ENCODE measurements around the gene CDH13.

CDH13 gene

GRCh38 chr16:82629441-82630027 is 2.8 kb downstream of the CDH13 start:
- no peak overlapping the region for H2AFZ ChIP-seq (ENCODE audit: low read depth, low read length)
- H3K4me3 ChIP-seq (ENCODE audit: low read depth in 1 of 2, low read length in 2 of 2): no peak overlapping the region
- no peaks in the 10 kb centered on the region for H3K36me3 ChIP-seq (ENCODE audit: insufficient read depth, low read length)
- H3K4me1 ChIP-seq (ENCODE audit: insufficient read depth, low read length): no peaks in the 10 kb centered on the region
- H3K27me3 ChIP-seq (ENCODE audit: insufficient read depth, low read length, poor library complexity): peaks cover 7% of the 10 kb centered on the region
- no peak for DNase-seq
- no peaks in the 10 kb centered on the region; the same call in 1 of the 2 replicates for H4K20me1 ChIP-seq (ENCODE audit: insufficient read depth, low read length)
- no peak for ATAC-seq (ENCODE audit: insufficient read depth, low read depth)
- H3K9me3 ChIP-seq (ENCODE audit: insufficient read depth, low read length, severe bottlenecking): no peaks in the 10 kb centered on the region
- H3K4me2 ChIP-seq (ENCODE audit: insufficient read depth, low read length): no peak overlapping the region
- TF ChIP-seq CTCF (IDR thresholded peaks at IDR 0.05; ENCODE audit: borderline replicate concordance, extremely low read depth, low read length, poor library complexity, severe bottlenecking): no peak
- no peak overlapping the region for H3K9ac ChIP-seq (ENCODE audit: low read depth, low read length)
- no peak overlapping the region for H3K27ac ChIP-seq (ENCODE audit: low read length)
- no peaks in the 10 kb centered on the region for H3K79me2 ChIP-seq (ENCODE audit: insufficient read depth, low read length)

DNA sequence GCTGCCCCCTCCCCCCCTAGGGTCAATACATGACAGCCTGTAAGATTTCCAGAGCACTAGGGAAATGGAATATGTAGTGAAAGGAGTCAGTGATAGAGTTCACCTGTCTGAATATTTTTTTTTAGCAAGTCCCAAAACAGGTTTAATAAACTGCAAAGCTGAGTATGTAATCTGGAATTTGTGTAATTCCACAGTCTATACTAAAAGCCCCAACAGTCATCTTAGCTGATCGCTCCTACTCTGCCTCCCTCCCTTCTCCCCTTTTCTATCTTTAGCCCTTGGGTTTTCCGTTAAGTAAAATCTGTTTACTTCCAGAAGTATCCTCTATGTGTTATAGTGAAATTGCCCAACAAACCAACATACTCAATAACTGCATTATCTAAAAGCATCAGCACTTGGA is 3.5 kb downstream of the CDH13 start:
- Histone ChIP-seq H4K20me1 (ENCODE audit: insufficient read depth, low read length) (no peaks in the 10 kb centered on the region; the same call in 1 of the 2 replicates), H3K36me3 (ENCODE audit: insufficient read depth, low read length) (no peaks in the 10 kb centered on the region), H3K4me2 (ENCODE audit: insufficient read depth, low read length) (no peak overlapping the region), H3K9ac (ENCODE audit: low read depth, low read length) (no peak overlapping the region), H3K79me2 (ENCODE audit: insufficient read depth, low read length) (no peaks in the 10 kb centered on the region), H3K9me3 (ENCODE audit: insufficient read depth, low read length, severe bottlenecking) (no peaks in the 10 kb centered on the region), H3K27me3 (ENCODE audit: insufficient read depth, low read length, poor library complexity) (peaks cover 7% of the 10 kb centered on the region), H3K4me1 (ENCODE audit: insufficient read depth, low read length) (no peaks in the 10 kb centered on the region), H3K4me3 (ENCODE audit: low read depth in 1 of 2, low read length in 2 of 2) (no peak overlapping the region), H3K27ac (ENCODE audit: low read length) (no peak overlapping the region), H2AFZ (ENCODE audit: low read depth, low read length) (no peak overlapping the region)
- ATAC-seq (ENCODE audit: insufficient read depth, low read depth): no peak
- no peak for DNase-seq
- no peak for TF ChIP-seq EZH2 (IDR thresholded peaks at IDR 0.05; ENCODE audit: borderline replicate concordance, low read depth, low read length, severe bottlenecking)
- TF ChIP-seq CTCF (IDR thresholded peaks at IDR 0.05; ENCODE audit: borderline replicate concordance, extremely low read depth, low read length, poor library complexity, severe bottlenecking): no peak

DNA sequence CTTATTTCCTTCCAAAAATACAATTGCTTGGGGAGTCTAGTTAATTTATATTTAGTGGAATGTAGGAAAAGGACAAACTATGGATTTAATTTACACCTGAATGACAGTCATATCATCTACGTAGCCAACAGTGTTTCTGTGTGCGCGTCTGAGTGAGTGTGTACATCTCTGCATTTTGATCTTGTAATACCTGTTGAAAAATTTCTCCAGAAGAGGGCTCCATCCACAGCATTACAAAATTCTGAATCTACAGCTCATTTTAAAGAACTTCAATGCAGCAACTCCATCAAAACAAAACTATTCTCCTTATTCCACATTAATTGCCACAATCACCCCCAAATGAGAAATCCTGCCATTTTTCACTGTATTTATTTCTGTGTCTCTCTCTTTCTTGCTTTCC is 3.9 kb downstream of the CDH13 start:
- Histone ChIP-seq H4K20me1 (ENCODE audit: insufficient read depth, low read length) (no peaks in the 10 kb centered on the region; the same call in 1 of the 2 replicates), H3K36me3 (ENCODE audit: insufficient read depth, low read length) (no peaks in the 10 kb centered on the region), H3K4me1 (ENCODE audit: insufficient read depth, low read length) (no peaks in the 10 kb centered on the region), H3K27me3 (ENCODE audit: insufficient read depth, low read length, poor library complexity) (peaks cover 7% of the 10 kb centered on the region), H3K79me2 (ENCODE audit: insufficient read depth, low read length) (no peaks in the 10 kb centered on the region), H3K4me2 (ENCODE audit: insufficient read depth, low read length) (no peak overlapping the region), H2AFZ (ENCODE audit: low read depth, low read length) (no peak overlapping the region), H3K9ac (ENCODE audit: low read depth, low read length) (no peak overlapping the region), H3K9me3 (ENCODE audit: insufficient read depth, low read length, severe bottlenecking) (no peaks in the 10 kb centered on the region), H3K4me3 (ENCODE audit: low read depth in 1 of 2, low read length in 2 of 2) (no peak overlapping the region), H3K27ac (ENCODE audit: low read length) (no peak overlapping the region)
- ATAC-seq (ENCODE audit: insufficient read depth, low read depth) (no peak), DNase-seq (no peak)
- TF ChIP-seq CTCF (IDR thresholded peaks at IDR 0.05; ENCODE audit: borderline replicate concordance, extremely low read depth, low read length, poor library complexity, severe bottlenecking) (peak; percentile 13), EZH2 (IDR thresholded peaks at IDR 0.05; ENCODE audit: borderline replicate concordance, low read depth, low read length, severe bottlenecking) (no peak)
